ENCODE data around the gene EGFL7.

DNA sequence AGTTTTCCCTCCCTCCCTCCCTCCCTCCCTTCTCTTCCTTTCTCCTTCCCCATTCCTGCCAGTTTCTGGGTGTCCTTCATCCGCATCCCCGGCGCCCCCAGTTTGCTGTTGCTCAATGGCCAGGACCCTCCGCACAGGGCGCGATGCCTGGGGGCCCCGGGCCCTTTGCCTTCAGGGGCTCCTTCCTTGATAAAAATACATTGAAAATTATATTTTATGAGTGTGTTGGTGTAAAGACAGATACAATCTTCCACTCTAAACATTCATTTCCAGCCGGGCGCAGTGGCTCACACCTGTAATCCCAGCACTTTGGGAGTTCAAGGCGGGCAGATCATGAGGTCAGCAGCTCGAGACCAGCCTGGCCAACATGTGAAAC lies 32.1 kb downstream of the EGFL7 start:
- TF ChIP-seq, protein P1, sequence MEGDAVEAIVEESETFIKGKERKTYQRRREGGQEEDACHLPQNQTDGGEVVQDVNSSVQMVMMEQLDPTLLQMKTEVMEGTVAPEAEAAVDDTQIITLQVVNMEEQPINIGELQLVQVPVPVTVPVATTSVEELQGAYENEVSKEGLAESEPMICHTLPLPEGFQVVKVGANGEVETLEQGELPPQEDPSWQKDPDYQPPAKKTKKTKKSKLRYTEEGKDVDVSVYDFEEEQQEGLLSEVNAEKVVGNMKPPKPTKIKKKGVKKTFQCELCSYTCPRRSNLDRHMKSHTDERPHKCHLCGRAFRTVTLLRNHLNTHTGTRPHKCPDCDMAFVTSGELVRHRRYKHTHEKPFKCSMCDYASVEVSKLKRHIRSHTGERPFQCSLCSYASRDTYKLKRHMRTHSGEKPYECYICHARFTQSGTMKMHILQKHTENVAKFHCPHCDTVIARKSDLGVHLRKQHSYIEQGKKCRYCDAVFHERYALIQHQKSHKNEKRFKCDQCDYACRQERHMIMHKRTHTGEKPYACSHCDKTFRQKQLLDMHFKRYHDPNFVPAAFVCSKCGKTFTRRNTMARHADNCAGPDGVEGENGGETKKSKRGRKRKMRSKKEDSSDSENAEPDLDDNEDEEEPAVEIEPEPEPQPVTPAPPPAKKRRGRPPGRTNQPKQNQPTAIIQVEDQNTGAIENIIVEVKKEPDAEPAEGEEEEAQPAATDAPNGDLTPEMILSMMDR (IDR thresholded peaks at IDR 0.05), result no peak
- no peak for TF ChIP-seq POLR2A (IDR thresholded peaks at IDR 0.05)

All from uterus (tissue), 2 donors.